Neural progenitor cell (in vitro differentiated cells): ENCODE measurements around the gene BHLHE40. TPM values are rescaled to one million over a fixed set of nuclear protein-coding genes. Genes with fewer than 3 reads are reported as not detected.

ENCODE experiments used
- DNase-seq: peaks from one replicate; pipeline ENCODE4 v3.0.0-alpha.2; 2016; ENCODE audit warnings: low spot score
- H2AFZ ChIP-seq: fragments of 200-600 bp; sonication (generic); replicated peaks from 2 replicates; pipeline ENCODE4 v1.6.1; 2016; ENCODE audit warnings: antibody characterized with exemption
- H3F3A ChIP-seq: fragments of 200-600 bp; sonication (generic); 2 replicates; pipeline ENCODE4 v1.6.1; 2016; ENCODE audit warnings: antibody characterized with exemption, low read depth
- H3K27ac ChIP-seq: fragments of 200-600 bp; sonication (generic); 2 replicates; pipeline ENCODE4 v1.5.1; 2016; ENCODE audit warnings: mild to moderate bottlenecking
- H3K27me3 ChIP-seq: fragments of 200-600 bp; sonication (generic); 2 replicates; pipeline ENCODE4 v1.6.1; 2016; ENCODE audit warnings: mild to moderate bottlenecking, moderate library complexity
- H3K36me3 ChIP-seq: fragments of 200-600 bp; sonication (generic); 2 replicates; pipeline ENCODE4 v1.5.1; 2016
- H3K4me1 ChIP-seq: fragments of 200-600 bp; sonication (generic); 2 replicates; pipeline ENCODE4 v1.6.1; 2016; ENCODE audit warnings: mixed run types
- H3K4me2 ChIP-seq: fragments of 200-600 bp; sonication (generic); 2 replicates; pipeline ENCODE4 v1.6.1; 2016
- H3K4me3 ChIP-seq: fragments of 200-600 bp; sonication (generic); 2 replicates; pipeline ENCODE4 v1.5.1; 2016
- H3K79me2 ChIP-seq: fragments of 200-600 bp; sonication (generic); 2 replicates; pipeline ENCODE4 v1.6.1; 2016; ENCODE audit warnings: low read depth
- H3K9ac ChIP-seq: fragments of 200-600 bp; sonication (generic); 2 replicates; pipeline ENCODE4 v1.6.1; 2016
- H3K9me3 ChIP-seq: fragments of 200-600 bp; sonication (generic); 2 replicates; pipeline ENCODE4 v1.5.1; 2016; ENCODE audit warnings: low read depth
- H4K20me1 ChIP-seq: fragments of 200-600 bp; sonication (generic); 2 replicates; pipeline ENCODE4 v1.6.1; 2016; ENCODE audit warnings: low read depth
- H3K27ac Mint-ChIP-seq: 3 replicates; pipeline ENCODE4 v1.8.0; 2021; ENCODE audit warnings: mixed read lengths
- H3K27me3 Mint-ChIP-seq: 2 replicates; pipeline ENCODE4 v1.8.0; 2022; ENCODE audit warnings: low read depth, mild to moderate bottlenecking, inconsistent platforms, moderate library complexity, mixed read lengths; ENCODE audit not compliant: insufficient read depth
- H3K36me3 Mint-ChIP-seq: 3 replicates; pipeline ENCODE4 v1.8.0; 2021; ENCODE audit warnings: mixed read lengths
- H3K4me1 Mint-ChIP-seq: 3 replicates; pipeline ENCODE4 v1.8.0; 2021; ENCODE audit warnings: mixed read lengths
- H3K4me3 Mint-ChIP-seq: 3 replicates; pipeline ENCODE4 v1.8.0; 2021; ENCODE audit warnings: mild to moderate bottlenecking, moderate library complexity, mixed read lengths
- H3K9me3 Mint-ChIP-seq: 3 replicates; pipeline ENCODE4 v1.8.0; 2020; ENCODE audit warnings: mixed read lengths
- CTCF ChIP-seq: fragments of 200-600 bp; sonication (generic); IDR thresholded peaks from 2 replicates; pipeline ENCODE4 v1.5.1; 2017; ENCODE audit warnings: antibody characterized with exemption, mild to moderate bottlenecking
- EZH2 ChIP-seq: fragments of 200-600 bp; sonication (generic); IDR thresholded peaks from 2 replicates; pipeline ENCODE4 v1.6.1; 2017; ENCODE audit warnings: antibody characterized with exemption, mild to moderate bottlenecking, moderate library complexity
- EZH2phosphoT487 ChIP-seq: fragments of 200-600 bp; sonication (generic); IDR thresholded peaks from 2 replicates; pipeline ENCODE4 v1.6.1; 2017; ENCODE audit warnings: antibody characterized with exemption
- total RNA-seq: library from RNA; depleted of rRNA; stranded (reverse); fragments of >200 nt; gene quantifications from 2 replicates; pipeline ENCODE4 v1.2.3, GENCODE V29; 2015; ENCODE audit warnings: low replicate concordance

The BHLHE40 gene
- total RNA-seq: 0.34 and 0.50 TPM in 2 replicates

- H3K9me3 Mint-ChIP-seq: no peaks in the 10 kb centered on the region
Measured at GRCh38 chr3:4979428-4980228, at the start of gene BHLHE40. TSS of gene BHLHE40 (plus strand) at chr3:4979437. CDS start at chr3:4979719, 282 bp downstream.

GRCh38 chr3:4930501-4930900 lies 48.7 kb upstream of the BHLHE40 start:
- Mint-ChIP-seq H3K4me1 (no peaks in the 10 kb centered on the region), H3K36me3 (no peaks in the 10 kb centered on the region), H3K27me3 (no peaks in the 10 kb centered on the region), H3K4me3 (no peak overlapping the region), H3K9me3 (no peaks in the 10 kb centered on the region), H3K27ac (no peak overlapping the region)
- no peaks in the 10 kb centered on the region for H3K79me2 ChIP-seq
- no peak overlapping the region for H3K4me2 ChIP-seq
- H3K27me3 ChIP-seq: no peaks in the 10 kb centered on the region
- no peak overlapping the region for H3K27ac ChIP-seq
- no peaks in the 10 kb centered on the region for H3K4me1 ChIP-seq
- H3F3A ChIP-seq: no peaks in the 10 kb centered on the region
- H2AFZ ChIP-seq: no peak overlapping the region
- DNase-seq: no peak
- no peaks in the 10 kb centered on the region for H4K20me1 ChIP-seq
- H3K36me3 ChIP-seq: no peaks in the 10 kb centered on the region
- no peak overlapping the region for H3K9ac ChIP-seq
- TF ChIP-seq EZH2: no peak
- no peak for TF ChIP-seq CTCF
- TF ChIP-seq EZH2phosphoT487: no peak
- H3K4me3 ChIP-seq: no peak overlapping the region
- H3K9me3 ChIP-seq: no peaks in the 10 kb centered on the region

More at GRCh38 chr3:4979428-4980228, at the start of gene BHLHE40:
- no peaks in the 10 kb centered on the region for H3K36me3 ChIP-seq
- peak; percentile 70 for DNase-seq
- Mint-ChIP-seq H3K36me3 (peaks cover 11% of the 10 kb centered on the region), H3K4me3 (peak within 1 kb of the TSS; percentile 95), H3K27me3 (peaks cover 21% of the 10 kb centered on the region), H3K4me1 (peaks cover 41% of the 10 kb centered on the region), H3K27ac (peak within 1 kb of the TSS; percentile 37)
- H3K4me1 ChIP-seq: peaks cover 12% of the 10 kb centered on the region
- TF ChIP-seq EZH2phosphoT487 (peak; percentile 90), CTCF (no peak), EZH2 (peak; percentile 89)
- no peaks in the 10 kb centered on the region for H3K79me2 ChIP-seq
- H3F3A ChIP-seq: peaks cover 15% of the 10 kb centered on the region
- H2AFZ ChIP-seq: peak within 1 kb of the TSS; percentile 63
- H3K27ac ChIP-seq: no peak within 1 kb of the TSS
- peaks cover 16% of the 10 kb centered on the region for H4K20me1 ChIP-seq
- peak within 1 kb of the TSS; percentile 81 for H3K4me2 ChIP-seq
- peaks cover 97% of the 10 kb centered on the region for H3K27me3 ChIP-seq
- no peak within 1 kb of the TSS for H3K9ac ChIP-seq
- H3K9me3 ChIP-seq: no peaks in the 10 kb centered on the region
- H3K4me3 ChIP-seq: peak within 1 kb of the TSS; percentile 61

DNA sequence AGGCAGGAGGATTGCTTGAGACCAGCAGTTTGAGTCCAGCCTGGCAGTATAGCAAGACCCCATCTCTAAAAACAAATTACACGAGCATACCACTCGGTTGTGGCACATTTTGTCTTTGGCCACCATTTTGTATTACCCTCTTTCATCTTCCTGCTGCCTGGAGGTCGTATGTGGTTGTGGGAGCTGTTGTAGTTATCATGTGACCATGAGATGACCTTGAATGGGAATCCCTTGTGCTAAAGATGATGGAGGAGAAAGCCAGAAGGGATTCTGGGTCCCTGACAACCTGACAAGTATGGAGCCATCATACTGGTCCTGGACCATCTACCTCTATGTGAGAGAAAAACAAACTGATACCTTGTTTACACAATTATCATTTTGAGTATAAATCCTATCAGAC lies 45.2 kb upstream of the BHLHE40 start:
- H3K4me1 Mint-ChIP-seq: no peaks in the 10 kb centered on the region
- H2AFZ ChIP-seq: no peak overlapping the region
- H3F3A ChIP-seq: no peaks in the 10 kb centered on the region
- H3K4me2 ChIP-seq: no peak overlapping the region
- no peaks in the 10 kb centered on the region for H3K9me3 Mint-ChIP-seq
- no peaks in the 10 kb centered on the region for H4K20me1 ChIP-seq
- H3K4me3 ChIP-seq: no peak overlapping the region
- no peak for DNase-seq
- no peaks in the 10 kb centered on the region for H3K27me3 ChIP-seq
- no peaks in the 10 kb centered on the region for H3K4me1 ChIP-seq
- H3K9ac ChIP-seq: no peak overlapping the region
- no peak overlapping the region for H3K27ac Mint-ChIP-seq
- TF ChIP-seq EZH2phosphoT487 (no peak), CTCF (no peak), EZH2 (no peak)
- no peaks in the 10 kb centered on the region for H3K36me3 ChIP-seq
- no peaks in the 10 kb centered on the region for H3K9me3 ChIP-seq
- no peak overlapping the region for H3K27ac ChIP-seq
- H3K27me3 Mint-ChIP-seq: no peaks in the 10 kb centered on the region
- no peaks in the 10 kb centered on the region for H3K36me3 Mint-ChIP-seq
- H3K4me3 Mint-ChIP-seq: no peak overlapping the region
- no peaks in the 10 kb centered on the region for H3K79me2 ChIP-seq
